ENCODE results near the gene MMAB. TPM values are rescaled to one million over a fixed set of nuclear protein-coding genes. Genes with fewer than 3 reads are reported as not detected.

MMAB gene
- total and polyA plus RNA-seq, 10 of the 15 experiments (the other 5 are each of a cell fraction or from before 2014, with no cell fraction given), result 10.6 to 65.3 (median 45.2) TPM

DNA sequence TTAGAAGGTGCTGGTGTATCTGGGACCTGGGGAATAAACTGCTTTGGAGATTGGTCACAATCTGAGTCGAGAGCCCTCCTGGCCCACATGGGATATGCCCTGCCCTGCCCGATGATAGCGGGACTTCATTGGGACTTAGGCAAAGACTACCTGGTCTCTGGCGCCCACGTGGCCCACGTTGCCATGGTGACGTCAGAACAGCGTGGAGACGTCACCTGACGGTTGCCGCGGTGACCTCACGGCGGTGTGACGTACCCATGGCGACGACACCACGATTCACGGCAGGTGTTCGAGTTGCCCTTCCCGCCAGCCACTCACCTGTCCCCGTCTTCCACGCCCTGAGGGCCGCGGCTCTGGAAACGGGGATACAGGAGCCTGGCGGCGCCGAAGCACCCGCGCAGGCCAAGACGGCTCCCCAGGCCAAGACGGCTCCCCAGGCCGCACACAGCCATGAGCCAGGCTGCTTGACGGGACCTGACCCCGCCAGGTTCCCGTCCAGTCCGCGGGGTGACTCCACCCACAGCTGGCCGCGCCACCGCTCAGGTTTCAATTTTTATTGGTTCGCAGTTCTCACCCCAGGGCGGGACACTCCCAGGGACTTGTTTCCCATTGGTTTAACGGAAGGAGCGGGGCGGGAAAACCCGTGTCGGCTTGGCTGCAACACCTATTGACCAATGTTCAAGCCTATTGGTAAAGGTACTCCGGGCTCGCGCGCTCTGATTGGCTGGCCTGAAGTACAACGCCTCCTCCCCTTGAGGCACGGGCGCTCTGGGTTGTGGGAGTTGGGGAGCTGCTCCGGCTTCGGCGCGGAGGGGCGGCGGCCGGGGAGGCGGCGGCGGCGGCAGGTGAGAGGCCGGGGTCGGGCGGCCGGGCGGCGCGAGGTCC is at the start of gene MMAB, which contains the start of gene MVK (continued):
- no peak for TF ChIP-seq NR2C2 (IDR thresholded peaks at IDR 0.05; ENCODE audit: borderline replicate concordance, control insufficient read depth, insufficient read length, low read depth)
- TF ChIP-seq HDAC2 (IDR thresholded peaks at IDR 0.05), result no peak
- no peak for TF ChIP-seq RCOR1 (conservative IDR thresholded peaks at IDR 0.05; ENCODE audit: low read depth, low read length)
- peak; percentile 65 for TF ChIP-seq MEF2B (IDR thresholded peaks at IDR 0.05; ENCODE audit: partially characterized antibody, poor library complexity, severe bottlenecking)
- TF ChIP-seq ESRRA (IDR thresholded peaks at IDR 0.05; ENCODE audit: low read length), result peak; percentile 81; the same call in 1 of the 2 replicates
- TF ChIP-seq BHLHE40 (IDR thresholded peaks at IDR 0.05; ENCODE audit: borderline replicate concordance in 1 of 2, low read depth in 2 of 2, low read length in 1 of 2), result peak; percentile 79 to 84; a peak in 3 of 4 replicates
- TF ChIP-seq POLR2AphosphoS5 (IDR thresholded peaks at IDR 0.05; ENCODE audit: low read length), result peak; percentile 75
- TF ChIP-seq PAX5 (IDR thresholded peaks at IDR 0.05; ENCODE audit: borderline replicate concordance, low read depth, low read length), result no peak
- TF ChIP-seq, protein P1, sequence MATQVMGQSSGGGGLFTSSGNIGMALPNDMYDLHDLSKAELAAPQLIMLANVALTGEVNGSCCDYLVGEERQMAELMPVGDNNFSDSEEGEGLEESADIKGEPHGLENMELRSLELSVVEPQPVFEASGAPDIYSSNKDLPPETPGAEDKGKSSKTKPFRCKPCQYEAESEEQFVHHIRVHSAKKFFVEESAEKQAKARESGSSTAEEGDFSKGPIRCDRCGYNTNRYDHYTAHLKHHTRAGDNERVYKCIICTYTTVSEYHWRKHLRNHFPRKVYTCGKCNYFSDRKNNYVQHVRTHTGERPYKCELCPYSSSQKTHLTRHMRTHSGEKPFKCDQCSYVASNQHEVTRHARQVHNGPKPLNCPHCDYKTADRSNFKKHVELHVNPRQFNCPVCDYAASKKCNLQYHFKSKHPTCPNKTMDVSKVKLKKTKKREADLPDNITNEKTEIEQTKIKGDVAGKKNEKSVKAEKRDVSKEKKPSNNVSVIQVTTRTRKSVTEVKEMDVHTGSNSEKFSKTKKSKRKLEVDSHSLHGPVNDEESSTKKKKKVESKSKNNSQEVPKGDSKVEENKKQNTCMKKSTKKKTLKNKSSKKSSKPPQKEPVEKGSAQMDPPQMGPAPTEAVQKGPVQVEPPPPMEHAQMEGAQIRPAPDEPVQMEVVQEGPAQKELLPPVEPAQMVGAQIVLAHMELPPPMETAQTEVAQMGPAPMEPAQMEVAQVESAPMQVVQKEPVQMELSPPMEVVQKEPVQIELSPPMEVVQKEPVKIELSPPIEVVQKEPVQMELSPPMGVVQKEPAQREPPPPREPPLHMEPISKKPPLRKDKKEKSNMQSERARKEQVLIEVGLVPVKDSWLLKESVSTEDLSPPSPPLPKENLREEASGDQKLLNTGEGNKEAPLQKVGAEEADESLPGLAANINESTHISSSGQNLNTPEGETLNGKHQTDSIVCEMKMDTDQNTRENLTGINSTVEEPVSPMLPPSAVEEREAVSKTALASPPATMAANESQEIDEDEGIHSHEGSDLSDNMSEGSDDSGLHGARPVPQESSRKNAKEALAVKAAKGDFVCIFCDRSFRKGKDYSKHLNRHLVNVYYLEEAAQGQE (IDR thresholded peaks at IDR 0.05; ENCODE audit: low read depth, low read length), result 0 out of 2 replicates have a peak, but pooled peaks have one; percentile 25
- TF ChIP-seq ZNF384 (IDR thresholded peaks at IDR 0.05; ENCODE audit: borderline replicate concordance, low read depth, low read length), result no peak
- TF ChIP-seq, protein P2, sequence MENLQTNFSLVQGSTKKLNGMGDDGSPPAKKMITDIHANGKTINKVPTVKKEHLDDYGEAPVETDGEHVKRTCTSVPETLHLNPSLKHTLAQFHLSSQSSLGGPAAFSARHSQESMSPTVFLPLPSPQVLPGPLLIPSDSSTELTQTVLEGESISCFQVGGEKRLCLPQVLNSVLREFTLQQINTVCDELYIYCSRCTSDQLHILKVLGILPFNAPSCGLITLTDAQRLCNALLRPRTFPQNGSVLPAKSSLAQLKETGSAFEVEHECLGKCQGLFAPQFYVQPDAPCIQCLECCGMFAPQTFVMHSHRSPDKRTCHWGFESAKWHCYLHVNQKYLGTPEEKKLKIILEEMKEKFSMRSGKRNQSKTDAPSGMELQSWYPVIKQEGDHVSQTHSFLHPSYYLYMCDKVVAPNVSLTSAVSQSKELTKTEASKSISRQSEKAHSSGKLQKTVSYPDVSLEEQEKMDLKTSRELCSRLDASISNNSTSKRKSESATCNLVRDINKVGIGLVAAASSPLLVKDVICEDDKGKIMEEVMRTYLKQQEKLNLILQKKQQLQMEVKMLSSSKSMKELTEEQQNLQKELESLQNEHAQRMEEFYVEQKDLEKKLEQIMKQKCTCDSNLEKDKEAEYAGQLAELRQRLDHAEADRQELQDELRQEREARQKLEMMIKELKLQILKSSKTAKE (IDR thresholded peaks at IDR 0.05; ENCODE audit: low read depth, poor library complexity, severe bottlenecking), result no peak
- TF ChIP-seq ZZZ3 (IDR thresholded peaks at IDR 0.05; ENCODE audit: control insufficient read depth, insufficient read length, low read depth), result no peak
- TF ChIP-seq, protein P3, sequence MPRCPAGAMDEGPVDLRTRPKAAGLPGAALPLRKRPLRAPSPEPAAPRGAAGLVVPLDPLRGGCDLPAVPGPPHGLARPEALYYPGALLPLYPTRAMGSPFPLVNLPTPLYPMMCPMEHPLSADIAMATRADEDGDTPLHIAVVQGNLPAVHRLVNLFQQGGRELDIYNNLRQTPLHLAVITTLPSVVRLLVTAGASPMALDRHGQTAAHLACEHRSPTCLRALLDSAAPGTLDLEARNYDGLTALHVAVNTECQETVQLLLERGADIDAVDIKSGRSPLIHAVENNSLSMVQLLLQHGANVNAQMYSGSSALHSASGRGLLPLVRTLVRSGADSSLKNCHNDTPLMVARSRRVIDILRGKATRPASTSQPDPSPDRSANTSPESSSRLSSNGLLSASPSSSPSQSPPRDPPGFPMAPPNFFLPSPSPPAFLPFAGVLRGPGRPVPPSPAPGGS (IDR thresholded peaks at IDR 0.05; ENCODE audit: borderline replicate concordance, insufficient read depth, low read depth, low read length, poor library complexity, severe bottlenecking), result no peak
- peak; percentile 100 for TF ChIP-seq CREM (IDR thresholded peaks at IDR 0.05; ENCODE audit: low read depth)
- TF ChIP-seq, protein P4, sequence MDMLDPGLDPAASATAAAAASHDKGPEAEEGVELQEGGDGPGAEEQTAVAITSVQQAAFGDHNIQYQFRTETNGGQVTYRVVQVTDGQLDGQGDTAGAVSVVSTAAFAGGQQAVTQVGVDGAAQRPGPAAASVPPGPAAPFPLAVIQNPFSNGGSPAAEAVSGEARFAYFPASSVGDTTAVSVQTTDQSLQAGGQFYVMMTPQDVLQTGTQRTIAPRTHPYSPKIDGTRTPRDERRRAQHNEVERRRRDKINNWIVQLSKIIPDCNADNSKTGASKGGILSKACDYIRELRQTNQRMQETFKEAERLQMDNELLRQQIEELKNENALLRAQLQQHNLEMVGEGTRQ (IDR thresholded peaks at IDR 0.05; ENCODE audit: borderline replicate concordance, low read depth, low read length), result peak; percentile 85
- no peak for TF ChIP-seq MTA3 (IDR thresholded peaks at IDR 0.05; ENCODE audit: borderline replicate concordance, low read length)
- peak; percentile 95 for TF ChIP-seq POLR2A (IDR thresholded peaks at IDR 0.05; ENCODE audit: low read depth, low read length)
- TF ChIP-seq CHD4 (IDR thresholded peaks at IDR 0.05), result no peak
- TF ChIP-seq, protein P5, sequence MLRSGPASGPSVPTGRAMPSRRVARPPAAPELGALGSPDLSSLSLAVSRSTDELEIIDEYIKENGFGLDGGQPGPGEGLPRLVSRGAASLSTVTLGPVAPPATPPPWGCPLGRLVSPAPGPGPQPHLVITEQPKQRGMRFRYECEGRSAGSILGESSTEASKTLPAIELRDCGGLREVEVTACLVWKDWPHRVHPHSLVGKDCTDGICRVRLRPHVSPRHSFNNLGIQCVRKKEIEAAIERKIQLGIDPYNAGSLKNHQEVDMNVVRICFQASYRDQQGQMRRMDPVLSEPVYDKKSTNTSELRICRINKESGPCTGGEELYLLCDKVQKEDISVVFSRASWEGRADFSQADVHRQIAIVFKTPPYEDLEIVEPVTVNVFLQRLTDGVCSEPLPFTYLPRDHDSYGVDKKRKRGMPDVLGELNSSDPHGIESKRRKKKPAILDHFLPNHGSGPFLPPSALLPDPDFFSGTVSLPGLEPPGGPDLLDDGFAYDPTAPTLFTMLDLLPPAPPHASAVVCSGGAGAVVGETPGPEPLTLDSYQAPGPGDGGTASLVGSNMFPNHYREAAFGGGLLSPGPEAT (IDR thresholded peaks at IDR 0.05; ENCODE audit: low read depth), result peak; percentile 69

Measured in GM12878 (cell line).